HG02970 (cell line): ENCODE data around the gene CDKN2B-AS1.
"Not testable (repeated sequence)": the region's sequence is repeated elsewhere in the genome, so short reads cannot be mapped to it uniquely, and the experiment has no call there.

ENCODE experiments used
- ATAC-seq: cut with Tn5 transposase; IDR thresholded peaks from one replicate; pipeline ENCODE4 v1.9.1; 2021; ENCODE audit warnings: mild to moderate bottlenecking, moderate library complexity, moderate number of reproducible peaks; ENCODE audit not compliant: unreplicated experiment, low FRiP score

Gene CDKN2B-AS1

GRCh38 chr9:21994556-21995005, at the start of gene CDKN2B-AS1:
Gene CDKN2B-AS1, plus strand, starts transcription at chr9:21994791.
- peak; percentile 39 for ATAC-seq

GRCh38 chr9:21945606-21946005, 49.0 kb upstream of the CDKN2B-AS1 start:
- no peak for ATAC-seq

DNA sequence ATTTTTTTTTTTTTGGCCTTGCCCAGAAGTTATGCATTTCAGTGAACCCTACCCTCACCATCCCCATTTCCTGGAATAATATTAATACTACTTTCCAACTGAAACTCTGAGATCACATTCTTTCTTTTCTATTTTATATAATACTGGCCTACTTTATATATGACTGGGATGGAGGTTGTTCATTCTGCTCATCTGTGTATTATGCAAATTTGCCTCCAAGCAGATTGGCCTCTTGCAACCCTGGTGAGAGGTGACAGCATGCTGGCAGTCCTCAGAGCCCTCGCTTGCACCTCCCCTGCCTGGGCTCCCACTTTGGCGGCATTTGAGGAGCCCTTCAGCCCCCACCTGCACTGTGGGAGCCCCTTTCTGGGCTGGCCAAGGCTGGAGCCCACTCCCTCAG, 35.8 kb upstream of the CDKN2B-AS1 start:
- no peak for ATAC-seq

- not testable (repeated sequence) for ATAC-seq
These were observed 35.3 kb upstream of the CDKN2B-AS1 start for GRCh38 chr9:21959268-21959667.

DNA sequence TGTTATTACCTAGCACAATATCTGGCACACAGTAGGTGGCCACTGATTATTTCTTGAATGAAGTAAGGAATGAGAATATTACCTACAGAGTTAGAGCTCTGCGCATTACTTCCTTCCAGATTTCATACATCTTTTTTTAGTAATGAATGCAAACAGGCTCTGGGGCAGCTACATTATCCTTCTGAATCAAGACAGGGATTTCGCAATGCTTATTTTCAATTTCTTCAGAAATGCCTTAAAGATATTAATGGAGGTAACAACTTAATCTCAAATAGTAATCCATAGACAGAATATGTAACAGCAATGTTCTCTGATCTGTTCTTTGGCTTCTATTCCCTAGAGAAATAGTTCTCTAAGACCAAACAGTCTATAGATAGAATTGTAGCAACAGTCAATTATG, 33.0 kb upstream of the CDKN2B-AS1 start:
- ATAC-seq, result no peak

- ATAC-seq, result peak; percentile 60
These were observed 29.6 kb upstream of the CDKN2B-AS1 start for GRCh38 chr9:21964925-21965385.

DNA sequence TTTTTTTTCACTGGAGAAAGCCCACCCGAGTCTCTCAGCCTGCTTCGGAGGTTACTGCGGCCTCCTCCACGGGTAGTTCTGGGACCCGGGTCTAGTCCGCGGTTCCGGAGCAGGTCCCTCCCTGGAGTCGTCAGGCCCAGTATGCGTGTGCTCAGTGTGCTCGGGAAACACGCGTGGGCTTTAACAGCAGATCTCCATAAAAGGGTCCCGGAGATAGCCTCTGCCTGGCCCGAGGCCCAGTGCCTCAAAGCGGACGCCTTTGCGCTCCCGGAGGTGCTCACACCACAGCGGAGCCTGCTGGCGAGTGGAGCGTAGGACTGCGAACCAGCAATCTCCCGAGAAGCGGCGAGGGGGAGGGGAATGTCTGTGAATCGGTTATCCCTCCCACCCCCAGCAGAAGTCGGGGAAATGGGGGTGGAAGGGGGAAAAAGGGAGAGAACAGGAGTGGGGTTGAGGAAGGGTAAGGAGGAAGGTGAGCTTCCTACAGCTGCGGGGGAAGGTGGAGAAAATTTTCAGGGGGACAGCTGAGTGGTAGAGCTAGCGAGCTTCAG, 29.1 kb upstream of the CDKN2B-AS1 start:
- ATAC-seq, result peak; percentile 66

- ATAC-seq, result no peak
These were observed 28.3 kb upstream of the CDKN2B-AS1 start for GRCh38 chr9:21966140-21966851.

DNA sequence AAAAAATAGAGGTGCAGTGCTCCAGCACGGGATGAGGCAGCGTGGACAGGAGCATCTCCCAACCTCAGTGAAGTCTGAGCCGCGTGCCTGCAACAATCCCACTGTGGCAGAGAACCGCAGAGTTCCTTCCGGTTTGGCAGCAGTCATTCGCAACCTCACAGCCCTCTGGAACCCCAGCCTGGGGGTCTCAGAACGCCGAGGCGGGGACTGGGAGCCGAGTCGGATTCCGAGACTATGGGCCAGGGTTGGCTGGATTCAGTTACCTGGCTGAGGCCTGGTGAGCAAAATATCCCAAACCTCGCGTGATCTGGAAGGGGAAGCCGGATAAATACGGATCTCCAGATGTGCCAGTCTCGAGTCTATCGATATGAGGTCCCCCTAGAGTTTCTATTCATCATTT, 27.4 kb upstream of the CDKN2B-AS1 start:
- no peak for ATAC-seq

GRCh38 chr9:21967702-21968101, 26.9 kb upstream of the CDKN2B-AS1 start:
- ATAC-seq, result no peak

GRCh38 chr9:21968331-21969010, 26.1 kb upstream of the CDKN2B-AS1 start:
- ATAC-seq, result no peak

- no peak for ATAC-seq
These were observed 25.3 kb upstream of the CDKN2B-AS1 start for GRCh38 chr9:21969011-21969940.

GRCh38 chr9:21969951-21970799, 24.4 kb upstream of the CDKN2B-AS1 start:
- ATAC-seq, result no peak

- no peak for ATAC-seq
These were observed 23.6 kb upstream of the CDKN2B-AS1 start for GRCh38 chr9:21970800-21971640.

DNA sequence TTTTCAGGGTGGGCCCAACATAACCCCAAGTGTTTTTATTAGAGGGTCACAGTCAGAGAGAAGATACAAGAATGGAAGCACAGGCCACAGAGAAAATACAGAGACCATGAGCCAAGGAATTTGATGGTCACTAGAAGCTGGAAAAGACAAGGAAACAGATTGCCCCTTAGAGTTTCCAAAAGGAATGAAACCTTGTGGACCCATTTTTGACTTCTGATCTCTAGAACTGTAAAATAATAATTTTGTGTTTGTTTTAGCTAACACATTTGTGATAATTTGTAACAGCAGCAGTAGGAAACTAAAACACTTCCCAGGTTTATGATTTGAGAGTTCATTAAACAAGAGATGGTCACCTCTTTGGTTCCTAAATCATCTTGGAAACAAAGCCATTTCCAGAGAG, 22.2 kb upstream of the CDKN2B-AS1 start:
- no peak for ATAC-seq

DNA sequence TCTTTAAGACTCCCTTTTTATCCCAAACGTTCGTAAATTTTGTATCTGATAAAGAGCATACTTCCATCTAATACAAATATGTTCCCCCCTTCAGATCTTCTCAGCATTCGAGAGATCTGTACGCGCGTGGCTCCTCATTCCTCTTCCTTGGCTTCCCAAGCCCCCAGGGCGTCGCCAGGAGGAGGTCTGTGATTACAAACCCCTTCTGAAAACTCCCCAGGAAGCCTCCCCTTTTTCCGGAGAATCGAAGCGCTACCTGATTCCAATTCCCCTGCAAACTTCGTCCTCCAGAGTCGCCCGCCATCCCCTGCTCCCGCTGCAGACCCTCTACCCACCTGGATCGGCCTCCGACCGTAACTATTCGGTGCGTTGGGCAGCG, 20.3 kb upstream of the CDKN2B-AS1 start:
- no peak for ATAC-seq

GRCh38 chr9:21974722-21975409, 19.7 kb upstream of the CDKN2B-AS1 start:
- peak; percentile 62 for ATAC-seq

- ATAC-seq, result no peak
These were observed 18.2 kb upstream of the CDKN2B-AS1 start for GRCh38 chr9:21976334-21976875.
